ENCODE measurements around the gene HRH2.

HRH2 gene

DNA sequence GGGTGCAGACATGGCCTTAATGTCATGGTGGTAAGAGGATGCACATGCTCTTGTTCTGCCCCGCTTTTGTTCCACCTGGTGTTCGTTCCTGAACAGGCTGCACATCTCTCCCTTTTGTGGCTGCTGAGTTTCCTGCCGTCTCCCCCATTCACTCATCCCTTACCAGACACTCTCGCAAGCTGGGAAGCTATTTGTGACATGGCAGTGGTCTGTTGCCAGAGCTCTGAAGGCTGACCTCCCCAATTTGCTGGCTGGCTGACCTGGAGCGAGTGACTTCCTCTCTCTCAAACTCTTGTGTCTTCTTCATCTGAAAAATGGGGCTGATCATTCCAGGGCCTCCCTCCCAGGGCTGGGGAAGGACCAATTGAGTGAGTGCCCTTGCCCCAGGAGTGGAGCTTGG is 35.9 kb downstream of the HRH2 start:
- no peak for DNase-seq

DNA sequence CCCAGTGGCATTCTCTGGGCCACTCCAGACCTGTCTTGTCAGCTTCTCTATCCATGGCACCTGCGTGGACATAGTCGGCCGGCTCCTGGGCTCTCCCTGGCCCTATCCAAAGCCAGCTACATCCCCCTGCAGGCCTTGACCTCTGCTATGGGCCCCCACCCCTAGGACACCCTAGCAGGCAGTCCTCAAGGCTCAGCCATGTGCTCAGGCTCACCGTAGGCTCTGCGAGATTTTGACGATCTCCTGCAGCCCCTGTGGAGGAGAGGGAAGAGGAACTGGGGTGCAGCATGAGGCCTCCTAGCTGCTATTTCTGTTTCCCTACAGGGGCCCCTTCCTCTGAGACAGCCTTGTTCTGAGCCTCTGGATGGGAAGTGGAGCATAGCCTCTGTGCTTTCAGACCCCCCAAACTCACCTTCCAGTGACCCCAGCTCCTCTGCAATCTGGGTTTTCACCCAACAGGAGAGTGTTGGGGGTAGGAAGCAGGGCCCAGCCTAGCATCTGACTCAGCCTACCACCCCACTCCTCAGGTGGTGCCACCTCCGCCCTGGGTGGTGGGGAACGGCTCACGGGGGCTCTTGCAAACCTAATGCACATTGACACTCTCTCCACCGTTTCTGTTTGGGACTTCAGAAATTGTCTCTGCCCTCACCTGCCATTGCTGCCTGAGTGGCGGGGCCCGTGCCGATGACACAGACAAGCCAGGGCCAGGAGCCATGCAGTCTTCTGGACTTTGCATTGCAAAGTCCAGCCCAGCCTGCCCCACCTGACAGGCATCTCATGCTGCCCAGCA is 36.7 kb downstream of the HRH2 start:
- no peak for DNase-seq

DNA sequence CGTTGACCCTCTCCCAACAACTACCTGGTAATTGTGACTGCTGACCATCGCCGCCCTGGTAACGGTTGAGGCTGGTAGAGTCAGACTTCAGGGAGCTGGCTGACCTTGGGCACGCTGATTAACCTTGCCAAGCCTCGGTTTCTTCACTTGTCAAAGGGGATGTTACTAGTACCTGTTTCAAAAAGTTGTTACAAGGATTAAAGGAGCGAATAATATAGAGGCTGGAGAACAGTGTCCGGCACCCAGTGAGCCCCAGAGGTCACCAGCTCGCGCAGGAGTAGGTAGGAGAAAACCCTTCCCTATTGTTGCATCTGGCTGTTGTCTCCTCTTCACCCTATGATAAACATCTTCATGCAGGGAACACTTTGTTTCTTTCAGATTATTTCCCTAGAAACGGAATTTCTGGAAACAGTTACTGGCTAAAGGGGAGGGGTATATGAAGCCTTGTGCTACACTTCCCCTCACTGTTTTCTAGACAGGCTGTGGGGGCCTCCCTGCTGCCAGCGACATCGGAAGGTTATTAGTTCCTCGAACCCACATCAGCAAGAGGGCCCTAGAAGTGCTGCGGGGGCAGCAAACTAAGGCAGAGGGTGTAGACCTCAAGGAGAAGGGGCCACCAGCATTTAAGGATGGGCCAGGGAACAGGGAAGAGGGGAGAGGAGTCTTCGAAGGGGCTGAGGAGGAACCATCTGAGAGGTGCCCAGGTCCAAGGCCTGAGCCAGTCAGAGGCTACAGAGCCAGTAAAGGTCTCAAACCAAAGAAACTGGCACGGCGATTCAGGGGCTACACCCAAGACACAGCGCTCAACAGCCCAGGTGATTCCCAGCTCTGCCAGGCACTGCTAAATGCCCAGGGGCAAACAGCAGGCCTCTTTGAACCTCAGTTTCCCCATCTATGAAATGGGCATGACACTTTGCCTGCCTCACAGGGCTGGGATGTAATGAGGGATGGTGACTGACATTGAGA is 37.6 kb downstream of the HRH2 start:
- no peak for DNase-seq

DNA sequence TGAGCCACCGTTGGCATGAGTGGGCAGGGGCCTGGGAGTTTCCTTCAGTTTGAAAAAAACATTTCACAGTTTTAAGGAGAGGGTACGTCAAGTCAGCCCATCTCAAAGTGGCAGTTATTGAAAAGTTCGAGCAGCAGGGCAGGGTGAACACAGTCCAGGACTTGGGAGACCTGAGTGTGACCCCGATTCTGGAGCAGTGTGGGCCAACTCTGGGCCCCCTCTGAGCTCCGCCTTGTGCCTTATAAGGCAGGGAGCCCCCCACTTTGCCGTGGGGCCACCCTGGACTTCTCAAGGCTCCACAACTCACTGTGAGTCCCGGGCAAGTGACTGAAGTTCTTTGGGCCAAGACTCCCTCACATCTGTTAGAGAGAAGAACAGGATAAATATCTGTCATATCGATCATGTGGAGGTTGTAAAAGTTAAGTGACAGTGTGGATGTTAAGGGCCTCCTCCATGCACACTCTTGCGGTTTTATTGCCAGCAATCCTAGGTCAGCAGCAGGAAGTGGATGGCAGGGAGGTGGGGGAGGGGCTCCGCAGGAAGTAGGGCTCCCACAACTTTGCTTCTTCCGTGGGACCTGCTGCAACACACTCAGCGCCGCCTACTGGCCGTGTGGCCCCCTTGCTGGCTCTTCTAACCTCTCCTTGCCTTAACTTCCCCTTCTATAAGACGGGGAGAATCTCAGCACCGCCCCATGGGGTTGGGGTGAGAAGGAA is 38.4 kb downstream of the HRH2 start:
- peak; percentile 40 to 53 for DNase-seq

DNA sequence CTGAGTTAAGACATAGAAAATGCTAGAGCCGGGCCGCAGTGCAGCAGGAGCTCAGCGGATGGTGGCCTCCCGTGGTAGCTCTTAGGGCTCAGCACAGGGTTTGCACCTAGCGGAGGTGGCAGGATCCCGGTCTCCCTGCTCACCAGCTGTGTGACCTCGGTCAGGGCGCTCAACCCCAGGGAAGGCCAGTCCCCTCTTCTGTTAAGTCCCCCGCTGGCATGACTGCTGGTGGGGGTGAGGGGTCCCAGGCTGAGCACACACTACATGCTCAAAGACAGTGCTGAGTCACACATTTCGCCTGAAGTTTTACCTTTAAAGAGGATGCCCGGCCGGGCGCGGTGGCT is 39.0 kb downstream of the HRH2 start:
- no peak for DNase-seq

DNA sequence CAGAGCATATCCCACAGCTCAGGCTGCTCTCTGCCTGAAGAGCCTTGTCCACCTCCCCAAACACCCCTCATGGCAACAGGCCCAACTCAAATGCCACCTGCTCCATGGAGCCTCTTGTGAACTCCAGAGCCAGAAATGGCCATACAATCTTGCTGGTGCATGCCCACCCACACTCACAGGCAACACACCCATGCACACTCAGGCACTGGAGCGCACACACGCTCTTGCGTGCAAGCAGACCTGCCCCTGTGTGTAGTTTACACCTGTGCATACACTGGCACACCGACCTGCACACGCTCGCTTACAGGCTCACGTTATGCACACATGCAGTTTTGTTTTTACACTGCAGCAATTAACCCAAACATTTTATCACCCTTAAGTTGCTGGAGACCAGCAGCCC is 40.0 kb downstream of the HRH2 start:
- no peak for DNase-seq

DNA sequence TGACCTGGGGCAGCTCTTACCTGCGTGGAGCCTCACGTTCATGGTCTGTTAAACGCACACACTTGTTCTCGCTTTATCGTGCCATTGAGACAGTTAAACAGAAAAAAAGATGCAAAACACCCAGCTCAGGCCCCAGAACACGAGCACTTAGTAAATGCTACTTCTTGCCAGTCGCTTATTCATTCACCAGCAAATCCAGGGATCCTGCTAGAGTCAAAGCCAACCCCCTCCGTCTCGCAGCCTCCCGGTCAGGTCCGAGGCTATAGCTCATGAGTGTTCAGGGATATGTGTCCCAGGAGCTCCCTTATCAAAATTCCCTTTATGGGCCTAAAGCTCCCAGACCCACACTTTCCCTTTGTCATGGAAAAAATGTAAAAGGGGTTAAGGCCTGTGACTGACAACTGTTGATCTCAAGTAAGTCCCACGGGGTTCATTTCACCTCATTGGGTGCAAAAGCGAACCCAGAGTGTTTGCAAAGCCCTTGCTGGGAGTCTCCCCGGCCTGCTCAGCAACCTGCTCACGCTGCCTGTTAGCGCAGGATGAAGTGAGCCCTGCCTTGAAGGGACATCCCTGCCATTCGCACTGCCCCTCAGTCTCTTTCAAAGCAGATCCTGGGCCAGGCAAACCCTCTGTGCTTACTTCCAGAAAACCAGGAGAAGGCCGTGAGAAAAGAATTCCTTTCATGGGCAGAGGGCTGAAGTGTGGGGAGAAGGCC is 40.7 kb downstream of the HRH2 start:
- DNase-seq = no peak

DNA sequence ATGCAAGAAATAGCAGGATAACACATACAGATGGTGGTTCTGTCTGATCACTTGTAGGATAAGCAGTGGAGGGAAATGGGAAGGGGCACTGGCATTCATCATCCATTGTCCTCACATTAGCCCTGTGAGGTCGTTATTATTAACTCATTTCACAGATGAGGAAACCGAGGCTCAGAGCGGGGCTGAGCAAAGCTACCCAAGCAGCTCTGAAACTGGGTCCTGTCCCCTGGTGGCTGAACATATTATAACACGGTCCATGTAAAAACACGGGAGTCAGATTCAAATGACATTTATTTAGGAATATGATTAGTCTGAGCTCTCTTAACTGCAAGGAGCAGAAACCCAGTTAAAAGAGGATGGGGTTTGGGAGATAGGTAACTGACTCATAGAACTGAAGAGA is 43.1 kb downstream of the HRH2 start:
- DNase-seq = no peak

DNA sequence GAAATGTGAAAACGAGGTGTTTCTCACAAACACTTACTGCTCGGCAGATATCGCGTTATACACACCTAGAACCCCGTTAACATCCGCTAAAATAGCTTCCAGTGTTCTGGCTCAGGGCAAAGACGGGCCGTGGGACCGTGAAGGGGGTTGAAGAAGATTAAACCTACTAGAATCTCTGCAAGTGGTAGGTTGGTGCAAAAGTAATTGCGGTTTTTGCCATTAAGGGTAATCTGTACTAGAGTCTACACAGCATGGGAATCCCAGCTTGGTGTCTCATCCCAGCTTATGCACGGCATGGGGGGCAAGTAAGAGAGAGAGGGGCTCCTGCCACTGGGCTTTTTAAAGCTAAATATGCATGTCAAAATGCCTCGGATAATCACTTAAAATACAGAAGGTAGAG is 43.9 kb downstream of the HRH2 start:
- no peak for DNase-seq

DNA sequence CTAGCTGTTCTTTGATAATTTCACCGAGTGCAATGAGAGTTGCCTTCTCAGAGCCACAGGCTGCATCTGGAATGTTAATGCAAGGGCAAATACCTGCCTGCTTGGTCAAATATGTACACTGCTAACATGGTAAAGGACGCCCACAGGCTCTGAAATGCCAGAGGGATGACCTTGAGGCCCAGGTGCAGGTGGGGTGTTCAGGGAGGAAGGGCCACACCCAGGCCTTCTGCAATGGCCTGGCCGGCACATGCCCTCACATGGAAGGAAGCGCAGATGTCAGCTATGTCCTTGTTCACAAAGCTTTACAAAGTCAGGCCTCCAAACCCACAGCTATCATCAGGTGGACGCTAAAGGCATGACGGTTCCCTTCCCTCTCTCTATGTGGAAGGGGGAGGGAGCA is 48.6 kb downstream of the HRH2 start:
- no peak for DNase-seq

DNA sequence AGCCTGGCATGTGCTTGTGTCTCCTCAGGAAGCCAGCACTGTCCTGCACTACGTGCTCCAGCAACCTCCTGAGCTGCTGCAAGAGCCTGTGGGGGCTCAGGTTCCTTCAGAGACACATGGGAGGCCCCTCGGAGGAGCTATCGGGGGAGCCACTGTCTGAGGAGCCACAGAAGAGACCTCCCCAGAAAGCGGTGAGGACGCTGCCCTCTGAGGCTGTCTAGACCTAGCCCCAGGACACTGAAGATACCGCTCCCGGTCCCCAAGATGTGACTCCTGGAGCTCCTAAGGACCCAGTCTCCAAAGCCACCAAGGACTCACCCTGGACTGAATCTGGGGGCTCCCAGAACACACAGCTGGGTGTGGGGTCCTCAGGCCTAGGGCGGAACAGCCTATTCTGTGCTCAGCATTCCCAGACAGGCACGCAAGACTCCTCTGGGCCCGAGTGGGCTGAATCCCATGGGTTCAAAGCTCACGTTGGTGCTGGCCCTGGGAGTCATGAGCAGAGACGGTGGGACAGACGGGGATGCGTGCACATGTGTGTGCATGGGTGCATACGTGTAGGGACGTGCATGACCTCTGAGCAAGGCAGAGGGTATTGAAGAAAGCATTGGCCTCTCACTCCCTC is 50.0 kb downstream of the HRH2 start:
- DNase-seq = no peak

DNA sequence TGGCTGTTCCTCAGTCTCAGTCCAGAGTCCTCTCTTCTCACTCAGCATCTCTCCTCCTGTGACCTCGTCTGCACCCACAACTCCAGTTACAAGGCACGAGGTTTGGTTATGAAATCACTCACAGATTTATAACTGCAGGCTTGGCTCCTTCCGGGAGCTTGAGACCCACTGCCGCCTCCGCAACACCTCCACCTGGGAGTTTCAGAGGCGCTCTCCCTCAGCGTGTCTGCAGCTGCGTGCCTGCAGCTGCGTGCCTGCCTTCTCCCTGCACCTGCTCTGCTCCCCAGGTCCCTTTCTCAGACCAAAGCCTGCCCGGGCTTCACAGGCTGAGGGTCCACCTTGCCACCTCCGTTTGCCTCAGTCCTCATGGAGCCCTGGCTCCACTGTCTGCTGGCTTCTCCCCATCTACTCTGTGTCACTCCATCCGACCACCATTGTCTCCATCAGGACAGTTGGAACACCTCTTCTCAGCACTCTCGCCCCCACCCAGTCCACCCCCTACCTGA is 51.5 kb downstream of the HRH2 start:
- no peak for DNase-seq

DNA sequence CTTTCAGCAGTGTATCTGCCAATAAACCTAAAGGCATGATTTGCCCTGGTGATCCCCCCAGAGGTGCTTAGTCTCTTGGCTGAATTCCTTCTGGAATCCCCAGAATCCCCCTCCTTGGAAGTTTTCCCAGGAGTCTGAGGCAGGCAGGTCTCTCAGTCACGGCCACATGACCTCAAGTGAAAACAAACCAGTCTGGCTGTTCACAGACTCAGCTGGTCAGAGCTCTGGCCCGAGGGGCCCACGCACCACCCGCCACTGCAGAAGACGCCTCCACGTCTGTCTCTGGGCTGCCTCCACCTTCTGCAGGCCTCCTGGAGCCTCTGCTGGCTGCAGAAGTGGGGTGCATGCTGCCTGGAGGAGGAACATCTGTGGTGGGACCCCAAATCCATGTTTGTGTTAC is 52.5 kb downstream of the HRH2 start:
- no peak for DNase-seq

DNA sequence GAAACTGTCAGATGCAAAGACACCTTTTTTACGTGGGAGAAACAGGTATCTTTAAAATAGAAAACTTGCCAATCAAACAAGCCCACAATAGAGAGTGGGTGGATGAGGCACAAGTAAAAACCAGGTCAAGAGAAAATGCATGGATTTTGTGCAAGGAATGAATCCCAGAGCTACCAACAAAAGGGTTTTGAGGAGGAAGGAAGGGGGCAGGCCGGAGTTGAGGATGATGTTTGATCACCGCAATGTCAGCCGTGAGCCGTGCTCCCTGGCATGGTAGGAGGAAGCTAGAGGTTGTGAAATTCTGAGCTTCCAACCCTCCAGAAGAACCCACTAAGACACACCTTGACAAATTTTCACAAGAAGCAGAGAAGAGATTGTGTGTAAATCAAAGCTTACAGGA is 53.2 kb downstream of the HRH2 start:
- no peak for DNase-seq

DNA sequence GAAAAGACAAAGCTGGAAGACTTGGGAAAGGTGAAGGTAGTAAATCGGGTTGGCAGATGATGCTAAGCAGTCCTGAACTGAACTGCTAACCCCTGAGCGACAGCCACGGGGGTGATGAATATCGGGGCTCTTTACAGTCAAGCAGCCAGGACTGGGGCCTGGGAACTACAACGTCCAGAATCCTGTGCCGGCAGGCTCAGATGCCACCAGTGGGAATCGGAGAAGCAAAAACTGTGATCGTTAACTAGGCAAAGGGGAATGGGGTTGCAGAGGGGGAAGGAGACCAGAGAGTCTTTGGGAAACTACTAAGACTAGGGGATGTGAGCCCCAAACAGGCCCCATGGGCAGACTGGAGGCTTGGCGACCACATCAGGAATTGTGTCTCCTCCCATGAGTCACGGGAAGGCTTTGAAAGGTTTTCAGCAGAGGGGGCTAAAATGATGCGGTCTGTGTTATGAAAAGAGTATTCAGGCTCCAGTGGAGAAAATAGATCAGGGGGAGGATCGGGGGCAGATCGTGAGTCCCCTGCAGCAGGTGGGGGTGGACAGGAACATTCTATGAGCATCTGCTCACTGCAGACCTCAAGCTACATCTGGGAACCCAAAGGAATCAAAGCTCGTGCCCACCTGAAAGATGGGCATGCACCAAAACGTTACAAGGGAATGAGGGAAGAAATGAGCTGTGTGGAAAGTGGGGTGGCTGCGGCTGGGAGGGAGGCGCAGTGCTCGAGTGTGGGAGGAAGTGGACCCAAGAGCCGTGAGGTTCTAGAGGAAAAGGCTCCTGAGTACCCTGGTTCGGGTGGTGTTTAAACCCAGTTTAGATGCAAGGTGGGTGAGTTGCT is 53.8 kb downstream of the HRH2 start:
- DNase-seq = no peak

DNA sequence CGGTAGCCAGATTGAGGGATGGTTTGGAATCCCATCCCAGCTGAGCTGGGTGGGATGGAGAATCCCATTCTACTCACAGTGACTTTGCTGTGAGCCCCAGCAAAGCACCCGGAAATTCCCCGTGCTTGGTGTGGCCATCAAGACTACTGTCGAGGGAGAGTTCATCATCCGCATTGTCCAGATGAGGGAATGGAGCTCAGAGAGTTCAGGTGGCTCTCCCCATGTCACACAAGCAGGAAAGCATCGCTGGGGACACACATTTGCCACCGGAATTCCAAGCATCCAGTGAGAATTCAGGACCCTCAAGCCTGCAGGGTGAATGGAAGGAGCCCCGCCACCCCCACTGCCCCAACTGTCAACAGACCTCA is 54.4 kb downstream of the HRH2 start:
- DNase-seq = no peak

DNA sequence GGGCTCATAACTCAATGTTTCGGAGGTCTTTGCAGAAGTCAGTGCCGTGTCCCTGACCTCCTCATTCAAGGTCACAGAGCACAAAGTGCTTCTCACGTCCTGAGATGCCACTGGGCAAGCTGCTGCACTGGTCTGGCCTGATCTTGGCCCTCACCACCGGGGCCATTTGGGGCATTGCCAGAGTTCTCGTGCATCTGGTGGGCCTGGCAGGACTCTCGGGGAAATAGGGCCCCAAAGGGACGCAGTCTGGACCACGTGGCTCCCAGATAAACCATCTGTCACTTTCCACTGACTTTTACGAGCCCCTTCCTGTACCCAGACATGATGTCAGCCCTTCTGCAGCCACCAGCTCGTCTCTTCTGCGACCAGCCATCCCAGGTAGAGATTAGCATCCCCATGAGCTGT is 54.8 kb downstream of the HRH2 start:
- peak; percentile 55 to 80 for DNase-seq

DNA sequence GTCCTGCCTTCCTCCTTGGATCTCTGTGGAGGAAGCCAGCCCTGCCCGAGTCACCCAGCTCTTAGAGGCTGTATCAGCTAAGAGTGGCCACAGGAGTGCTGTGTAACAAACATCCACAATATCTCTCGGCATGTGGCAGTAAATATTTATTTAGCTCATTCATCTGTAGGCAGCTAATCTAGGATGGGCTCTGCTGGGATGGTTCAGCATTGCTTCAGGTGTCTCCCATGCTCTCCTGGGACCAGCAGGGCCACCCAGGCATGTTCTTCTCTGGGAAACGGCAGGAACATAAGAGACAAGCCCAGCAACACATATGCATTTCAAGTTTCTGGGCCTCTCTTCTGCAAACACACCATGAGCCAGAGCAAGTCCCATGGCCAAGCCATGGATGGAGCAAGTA is 56.1 kb downstream of the HRH2 start:
- no peak for DNase-seq

DNA sequence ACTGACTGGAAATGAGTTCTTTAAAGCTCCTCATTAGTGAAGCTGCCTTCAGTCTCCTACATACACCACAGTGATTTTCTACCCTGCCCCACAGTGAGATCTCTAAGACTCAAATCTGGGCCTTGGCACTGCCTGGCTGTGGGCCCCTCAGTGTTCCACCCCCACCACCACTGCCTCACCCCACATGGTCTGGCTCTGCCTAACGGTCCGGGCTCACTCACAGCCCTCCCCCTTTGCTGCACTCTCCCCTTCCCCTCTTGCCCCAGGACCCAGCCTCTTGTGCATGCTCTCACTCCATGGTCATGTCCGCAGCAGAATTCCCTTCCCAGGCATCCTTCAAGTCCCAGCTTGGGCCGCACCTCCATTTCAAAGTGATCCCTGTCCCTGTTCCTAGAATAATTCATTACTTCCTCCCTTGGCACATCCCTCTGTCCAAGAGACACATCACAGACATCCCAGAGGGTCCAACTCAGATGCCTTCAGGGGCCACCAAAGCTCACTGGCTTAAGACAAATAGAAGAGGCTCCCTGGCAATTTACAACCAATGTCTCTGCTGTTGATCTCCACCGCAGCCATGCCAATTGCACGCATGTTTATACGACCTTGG is 56.7 kb downstream of the HRH2 start:
- DNase-seq = no peak

DNA sequence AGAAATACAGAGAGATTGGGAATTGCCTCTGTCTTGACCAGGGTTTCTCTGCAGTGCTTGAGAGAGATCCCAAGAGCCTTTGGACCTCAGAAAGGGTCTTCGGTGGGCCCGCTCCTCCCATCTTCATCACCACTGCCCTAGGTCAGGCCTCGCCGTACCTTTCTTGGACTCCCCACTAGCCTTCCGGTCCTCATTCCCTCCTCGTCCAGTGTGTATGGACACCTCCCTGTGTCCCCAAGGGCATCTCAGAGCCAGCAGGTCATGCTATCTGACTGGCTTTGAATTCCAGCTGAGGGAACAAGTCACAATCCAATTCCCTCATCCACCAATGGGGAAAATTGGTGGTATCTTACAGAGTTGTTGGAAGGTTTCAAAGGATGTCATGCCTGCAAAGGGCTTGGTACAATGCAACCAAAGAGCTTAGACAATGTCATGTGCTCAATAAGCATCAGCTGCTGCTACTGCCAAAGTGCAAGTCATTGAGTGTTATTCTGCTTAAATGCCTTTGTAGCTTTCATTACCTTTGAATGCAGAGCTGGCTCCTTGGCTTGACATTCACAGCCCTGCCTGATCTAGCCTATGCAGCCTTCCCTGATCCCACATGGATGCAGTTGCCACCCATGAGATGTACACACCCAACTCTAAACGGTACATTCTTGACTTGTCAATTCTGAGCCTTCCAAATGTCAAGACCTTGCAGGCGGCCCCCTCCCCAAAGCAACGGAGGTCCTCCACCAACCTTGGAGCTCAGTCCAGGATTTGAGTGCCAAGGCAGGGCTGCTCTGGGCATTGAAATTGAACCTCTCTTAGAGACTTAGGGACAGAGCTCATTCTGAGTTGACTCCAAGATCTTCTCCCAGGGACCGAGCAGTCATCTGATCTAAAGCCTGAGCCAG is 58.0 kb downstream of the HRH2 start:
- DNase-seq = no peak
